ENCODE results near the gene GSTO2.

GSTO2 gene

DNA sequence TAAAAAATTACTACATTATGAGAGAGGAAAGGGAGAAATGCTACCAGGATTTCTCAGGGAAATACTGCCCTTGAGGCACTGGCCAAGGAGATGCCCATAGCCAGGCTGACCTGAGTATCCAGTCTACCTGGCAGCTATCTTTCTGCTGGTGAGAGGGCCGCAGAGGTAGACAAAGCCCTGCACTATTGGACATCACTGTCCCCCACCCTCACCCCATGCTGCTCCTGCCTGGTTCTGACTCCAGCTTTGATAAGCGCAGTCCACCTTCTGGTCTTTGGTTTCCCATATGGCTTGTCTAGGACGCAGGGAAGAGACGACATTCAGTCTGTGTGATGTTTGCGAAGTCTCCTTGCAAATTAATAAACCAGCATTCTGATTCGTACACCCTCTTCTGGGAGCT, 65.6 kb downstream of the GSTO2 start:
- peak overlapping the region; percentile 94; the same call in 1 of the 2 replicates for H3K27ac ChIP-seq
- TF ChIP-seq, protein P1, sequence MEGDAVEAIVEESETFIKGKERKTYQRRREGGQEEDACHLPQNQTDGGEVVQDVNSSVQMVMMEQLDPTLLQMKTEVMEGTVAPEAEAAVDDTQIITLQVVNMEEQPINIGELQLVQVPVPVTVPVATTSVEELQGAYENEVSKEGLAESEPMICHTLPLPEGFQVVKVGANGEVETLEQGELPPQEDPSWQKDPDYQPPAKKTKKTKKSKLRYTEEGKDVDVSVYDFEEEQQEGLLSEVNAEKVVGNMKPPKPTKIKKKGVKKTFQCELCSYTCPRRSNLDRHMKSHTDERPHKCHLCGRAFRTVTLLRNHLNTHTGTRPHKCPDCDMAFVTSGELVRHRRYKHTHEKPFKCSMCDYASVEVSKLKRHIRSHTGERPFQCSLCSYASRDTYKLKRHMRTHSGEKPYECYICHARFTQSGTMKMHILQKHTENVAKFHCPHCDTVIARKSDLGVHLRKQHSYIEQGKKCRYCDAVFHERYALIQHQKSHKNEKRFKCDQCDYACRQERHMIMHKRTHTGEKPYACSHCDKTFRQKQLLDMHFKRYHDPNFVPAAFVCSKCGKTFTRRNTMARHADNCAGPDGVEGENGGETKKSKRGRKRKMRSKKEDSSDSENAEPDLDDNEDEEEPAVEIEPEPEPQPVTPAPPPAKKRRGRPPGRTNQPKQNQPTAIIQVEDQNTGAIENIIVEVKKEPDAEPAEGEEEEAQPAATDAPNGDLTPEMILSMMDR (conservative IDR thresholded peaks at IDR 0.05) = no peak

- TF ChIP-seq, protein P1 (conservative IDR thresholded peaks at IDR 0.05) = no peak
- H3K27ac ChIP-seq = peak overlapping the region; percentile 94; the same call in 1 of the 2 replicates
Observed at GRCh38 chr10:104334965-104335650, 66.1 kb downstream of the GSTO2 start.

DNA sequence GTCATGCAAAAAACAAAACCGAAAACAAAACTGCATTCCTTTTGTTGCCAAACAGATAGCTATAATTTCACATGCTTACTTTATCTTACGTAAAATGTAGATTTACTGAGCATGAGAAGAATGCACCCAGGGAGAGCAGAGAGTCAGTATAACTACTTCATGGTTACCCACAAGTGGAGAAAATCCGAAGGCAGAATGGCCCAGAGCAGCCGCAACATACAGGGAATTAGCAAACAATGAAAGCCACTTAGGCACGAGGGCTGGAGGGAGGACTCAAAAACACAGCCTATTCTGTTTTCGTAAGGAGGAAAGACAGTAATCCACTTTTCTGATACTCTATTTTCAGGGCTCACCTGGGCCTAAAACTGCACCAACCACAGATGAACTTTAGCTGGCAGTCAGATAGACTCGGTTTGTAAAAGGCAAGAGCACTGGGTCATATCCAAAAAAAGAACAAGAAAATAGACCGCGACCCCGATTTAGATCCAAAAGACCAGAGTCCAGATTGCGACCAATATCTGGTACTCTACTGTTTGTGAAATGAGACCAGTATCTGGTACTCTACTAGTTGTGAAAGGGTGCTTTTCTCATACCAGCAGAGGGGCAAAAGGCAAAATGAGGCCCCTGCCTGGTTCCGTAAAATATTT, 68.0 kb downstream of the GSTO2 start:
- TF ChIP-seq, protein P1 (conservative IDR thresholded peaks at IDR 0.05) = no peak
- peak overlapping the region; percentile 89 for H3K27ac ChIP-seq

DNA sequence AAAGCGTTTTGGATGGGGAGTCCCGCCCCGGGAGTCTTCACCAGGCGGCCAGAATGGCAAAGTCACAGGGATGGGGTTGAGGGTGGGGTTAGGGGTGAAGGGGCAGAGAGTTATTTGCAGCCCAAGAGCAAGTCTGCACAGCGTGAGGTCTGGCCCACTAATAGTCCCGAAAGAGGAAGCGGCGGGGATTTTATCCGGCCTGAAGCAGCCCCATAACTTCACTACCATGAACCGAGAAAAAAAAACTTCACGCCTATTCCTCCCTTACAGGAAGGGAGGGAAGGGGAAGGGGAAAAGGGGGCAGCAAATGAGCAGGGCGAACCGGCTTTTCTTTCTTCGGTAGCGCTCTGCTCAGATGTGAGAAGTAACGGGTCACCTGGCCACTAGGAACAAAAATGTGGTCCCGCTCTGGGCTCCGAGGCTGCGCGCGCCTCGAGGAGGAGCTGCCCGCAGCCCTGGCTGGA, 68.6 kb downstream of the GSTO2 start:
- peak overlapping the region; percentile 89 for H3K27ac ChIP-seq
- TF ChIP-seq, protein P1 (conservative IDR thresholded peaks at IDR 0.05) = no peak

GRCh38 chr10:104337985-104338735, 69.2 kb downstream of the GSTO2 start, which contains the start of gene ITPRIP:
Gene ITPRIP, minus strand, starts transcription at chr10:104338465. Its CDS starts 22,414 bp downstream, at chr10:104316051.
- H3K27ac ChIP-seq = peak within 1 kb of the TSS; percentile 89
- TF ChIP-seq, protein P1 (conservative IDR thresholded peaks at IDR 0.05) = peak; percentile 31

DNA sequence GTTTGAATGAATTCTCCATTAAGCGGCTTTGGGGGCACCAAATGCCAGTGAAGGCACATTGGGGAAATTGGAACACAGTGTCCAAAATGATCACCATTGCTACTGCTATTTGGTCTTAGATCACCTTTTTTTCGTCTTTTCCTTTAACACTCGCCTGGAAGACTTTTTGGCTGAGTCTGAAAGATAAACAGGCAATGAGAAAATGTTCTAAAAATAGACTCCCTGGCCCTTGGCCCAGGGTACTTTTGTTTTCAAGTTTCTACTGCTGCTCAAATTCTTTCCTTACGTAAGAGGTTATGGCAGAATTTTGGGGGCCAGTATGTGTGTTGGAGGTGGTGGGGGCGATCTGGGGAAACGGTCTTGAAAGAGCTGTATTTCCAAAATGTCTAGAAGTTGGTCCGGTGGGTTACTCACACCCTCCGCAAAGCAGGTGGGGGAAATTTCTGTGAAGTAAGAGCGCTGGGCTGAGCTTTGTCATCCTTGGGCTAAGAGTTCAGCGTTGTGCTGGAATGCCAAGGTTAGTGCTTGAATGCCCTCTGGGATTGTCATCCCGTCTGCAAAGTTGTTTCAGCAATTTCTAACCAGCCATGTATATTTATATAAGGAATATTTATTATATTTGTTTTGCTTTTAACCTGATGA, 70.6 kb downstream of the GSTO2 start:
- TF ChIP-seq, protein P1 (conservative IDR thresholded peaks at IDR 0.05) = no peak
- peak overlapping the region; percentile 89 for H3K27ac ChIP-seq

Measured in VCaP (cell line).